ENCODE measurements around the gene LRRFIP2. TPM values are rescaled to one million over a fixed set of nuclear protein-coding genes. Genes with fewer than 3 reads are reported as not detected.

The LRRFIP2 gene
- total RNA-seq, 4 donors from 2014 or later = 67.1 to 102 (median 83.1) TPM

DNA sequence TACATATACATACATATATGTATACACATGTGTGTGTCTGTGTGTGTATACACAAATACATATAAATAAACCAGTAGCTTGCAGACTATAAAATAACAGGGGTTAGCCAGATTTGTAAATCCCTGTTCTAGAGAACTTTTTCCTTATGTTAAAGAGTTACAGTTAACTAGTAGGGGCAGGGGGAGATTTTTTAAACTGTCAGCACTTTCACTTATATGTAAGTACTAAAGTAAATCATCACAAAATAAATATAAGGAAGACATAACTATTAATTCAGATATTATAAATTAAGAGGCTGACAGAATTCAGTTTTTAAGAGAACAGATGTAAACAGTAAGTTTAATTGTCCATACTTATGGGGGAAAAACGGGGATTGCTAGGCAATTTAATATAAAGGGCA lies 74.0 kb downstream of the LRRFIP2 start:
- intact Hi-C loops (cut with DNase I; ENCODE audit: low total_unique reads) = no loop called here
- DNase-seq (ENCODE audit: low spot score in 2 of 2) = no peak
- 84 to 88% methylated on average over 1 of the region's 1 CpG for WGBS, 2 donors
- TF ChIP-seq POLR2A (IDR thresholded peaks at IDR 0.05) = no peak
- TF ChIP-seq, protein P1, sequence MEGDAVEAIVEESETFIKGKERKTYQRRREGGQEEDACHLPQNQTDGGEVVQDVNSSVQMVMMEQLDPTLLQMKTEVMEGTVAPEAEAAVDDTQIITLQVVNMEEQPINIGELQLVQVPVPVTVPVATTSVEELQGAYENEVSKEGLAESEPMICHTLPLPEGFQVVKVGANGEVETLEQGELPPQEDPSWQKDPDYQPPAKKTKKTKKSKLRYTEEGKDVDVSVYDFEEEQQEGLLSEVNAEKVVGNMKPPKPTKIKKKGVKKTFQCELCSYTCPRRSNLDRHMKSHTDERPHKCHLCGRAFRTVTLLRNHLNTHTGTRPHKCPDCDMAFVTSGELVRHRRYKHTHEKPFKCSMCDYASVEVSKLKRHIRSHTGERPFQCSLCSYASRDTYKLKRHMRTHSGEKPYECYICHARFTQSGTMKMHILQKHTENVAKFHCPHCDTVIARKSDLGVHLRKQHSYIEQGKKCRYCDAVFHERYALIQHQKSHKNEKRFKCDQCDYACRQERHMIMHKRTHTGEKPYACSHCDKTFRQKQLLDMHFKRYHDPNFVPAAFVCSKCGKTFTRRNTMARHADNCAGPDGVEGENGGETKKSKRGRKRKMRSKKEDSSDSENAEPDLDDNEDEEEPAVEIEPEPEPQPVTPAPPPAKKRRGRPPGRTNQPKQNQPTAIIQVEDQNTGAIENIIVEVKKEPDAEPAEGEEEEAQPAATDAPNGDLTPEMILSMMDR (IDR thresholded peaks at IDR 0.05) = no peak
- no peak overlapping the region for H3K4me3 ChIP-seq (ENCODE audit: low read depth, poor library complexity, severe bottlenecking)

DNA sequence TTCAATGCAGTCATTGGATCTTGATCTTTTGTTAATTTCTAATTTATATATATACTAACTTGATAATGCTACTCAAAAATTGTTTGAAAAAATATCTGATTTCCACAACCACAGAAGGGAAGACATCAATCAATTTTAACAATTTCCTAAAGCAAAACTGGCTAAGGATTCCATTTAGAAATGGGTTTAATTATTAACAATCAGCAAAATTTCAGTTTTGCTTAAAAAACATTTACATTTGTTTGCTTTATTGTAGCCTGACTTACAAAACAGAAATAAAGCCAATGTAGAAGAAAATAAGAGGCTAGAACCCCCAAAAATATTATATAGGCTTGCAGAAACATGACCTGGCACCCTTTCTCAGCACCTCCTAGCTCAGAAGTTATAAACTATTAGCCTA lies 74.9 kb downstream of the LRRFIP2 start:
- DNase-seq (ENCODE audit: low spot score in 2 of 2) = no peak
- intact Hi-C loops (cut with DNase I; ENCODE audit: low total_unique reads) = no loop called here
- H3K4me3 ChIP-seq (ENCODE audit: low read depth, poor library complexity, severe bottlenecking) = no peak overlapping the region
- TF ChIP-seq, protein P1 (IDR thresholded peaks at IDR 0.05) = no peak
- no peak for TF ChIP-seq POLR2A (IDR thresholded peaks at IDR 0.05)

DNA sequence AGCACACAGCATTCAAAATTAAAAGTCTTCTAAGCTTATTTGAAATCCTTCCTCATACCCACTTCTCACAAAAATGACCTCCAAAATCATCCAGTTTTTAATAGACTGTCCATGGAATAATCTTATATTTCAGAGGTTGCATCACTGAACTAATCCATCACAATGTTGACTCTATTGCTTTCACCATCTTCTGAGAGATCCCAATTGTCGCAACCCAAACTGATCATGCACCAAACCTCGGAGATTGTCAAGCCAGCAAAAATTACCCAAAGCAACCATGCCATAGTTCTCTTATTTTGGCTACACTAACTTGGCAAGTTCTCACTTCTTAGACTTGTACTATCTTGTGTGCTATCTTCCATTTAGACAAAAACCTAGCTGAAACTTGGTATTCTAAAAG lies 75.5 kb downstream of the LRRFIP2 start:
- WGBS, 2 donors = 73 to 89% methylated on average over 2 of the region's 2 CpGs
- intact Hi-C loops (cut with DNase I; ENCODE audit: low total_unique reads) = no loop called here
- no peak for TF ChIP-seq POLR2A (IDR thresholded peaks at IDR 0.05)
- TF ChIP-seq, protein P1 (IDR thresholded peaks at IDR 0.05) = no peak
- no peak overlapping the region for H3K4me3 ChIP-seq (ENCODE audit: low read depth, poor library complexity, severe bottlenecking)
- DNase-seq (ENCODE audit: low spot score in 2 of 2) = no peak

DNA sequence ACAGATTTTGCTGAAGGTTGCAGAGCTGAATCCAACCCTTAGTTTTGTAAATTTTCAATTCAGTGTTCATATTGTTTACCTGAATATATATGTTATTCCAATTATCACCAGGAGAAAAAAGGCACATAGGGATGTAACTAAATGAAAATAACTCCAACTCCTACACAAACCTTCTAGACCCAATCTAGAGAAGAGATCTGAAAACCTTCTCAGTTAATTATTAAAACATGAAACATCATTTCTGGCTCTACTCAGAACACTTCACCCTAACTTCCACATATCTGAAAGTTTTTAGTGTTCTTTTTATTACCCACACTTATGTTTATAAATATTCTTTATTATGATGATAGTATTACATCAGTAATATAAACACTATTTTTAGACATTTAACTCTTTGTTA lies 76.6 kb downstream of the LRRFIP2 start:
- intact Hi-C loops (cut with DNase I; ENCODE audit: low total_unique reads) = no loop called here
- H3K4me3 ChIP-seq (ENCODE audit: low read depth, poor library complexity, severe bottlenecking) = no peak overlapping the region
- TF ChIP-seq POLR2A (IDR thresholded peaks at IDR 0.05) = no peak
- TF ChIP-seq, protein P1 (IDR thresholded peaks at IDR 0.05) = no peak
- no peak for DNase-seq (ENCODE audit: low spot score in 2 of 2)

DNA sequence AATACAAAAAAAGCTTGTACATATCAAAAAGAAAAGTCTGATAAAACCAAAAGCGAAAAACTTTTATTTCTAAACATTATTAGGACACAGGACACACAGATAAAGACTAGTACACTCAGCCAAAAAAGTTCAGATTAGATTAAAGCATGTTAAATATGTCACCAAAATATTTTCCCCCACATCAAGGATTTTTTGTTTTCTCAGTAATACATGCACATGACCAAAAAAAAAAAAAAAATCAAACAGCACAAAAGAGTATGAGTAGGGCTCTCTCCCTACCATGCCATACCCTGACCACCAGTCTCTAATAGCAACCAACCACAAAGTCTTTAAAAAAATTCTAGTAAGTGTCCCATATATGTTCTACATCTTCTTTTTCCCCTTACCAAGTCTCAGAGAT lies 77.4 kb downstream of the LRRFIP2 start:
- H3K4me3 ChIP-seq (ENCODE audit: low read depth, poor library complexity, severe bottlenecking) = no peak overlapping the region
- no peak for DNase-seq (ENCODE audit: low spot score in 2 of 2)
- no peak for TF ChIP-seq POLR2A (IDR thresholded peaks at IDR 0.05)
- TF ChIP-seq, protein P1 (IDR thresholded peaks at IDR 0.05) = no peak
- intact Hi-C loops (cut with DNase I; ENCODE audit: low total_unique reads) = no loop called here
- 86 to 88% methylated on average over 1 of the region's 1 CpG for WGBS, 2 donors

DNA sequence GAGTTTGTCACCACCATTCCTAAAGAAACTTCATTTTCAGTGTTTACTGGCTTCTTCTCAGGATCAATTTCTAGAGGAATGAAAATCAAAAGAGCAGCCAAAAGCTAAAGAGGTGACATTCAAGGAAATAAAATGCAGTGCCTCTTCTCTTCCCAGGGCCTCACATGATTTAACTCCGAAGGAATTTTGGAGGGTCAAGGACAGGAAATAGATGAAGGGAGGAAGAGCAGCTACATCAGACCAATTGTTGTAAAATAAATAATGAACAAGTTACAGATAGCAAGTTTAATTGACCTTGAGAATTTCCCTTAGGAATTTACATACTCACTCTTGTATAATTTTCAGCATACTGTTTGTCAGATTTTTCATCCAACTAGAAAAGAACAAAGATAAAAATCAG lies 78.1 kb downstream of the LRRFIP2 start:
- WGBS, 2 donors = 41 to 45% methylated on average over 1 of the region's 1 CpG
- DNase-seq (ENCODE audit: low spot score in 2 of 2) = no peak
- TF ChIP-seq POLR2A (IDR thresholded peaks at IDR 0.05) = no peak
- TF ChIP-seq, protein P1 (IDR thresholded peaks at IDR 0.05) = no peak
- intact Hi-C loops (cut with DNase I; ENCODE audit: low total_unique reads) = no loop called here
- no peak overlapping the region for H3K4me3 ChIP-seq (ENCODE audit: low read depth, poor library complexity, severe bottlenecking)

Measured in lower leg skin (tissue), 4 donors.